ENCODE data around the gene MINDY4. TPM values are rescaled to one million over a fixed set of nuclear protein-coding genes. Genes with fewer than 3 reads are reported as not detected.

Gene MINDY4
- total and polyA plus RNA-seq, 2 of the 13 experiments (the other 11 are each of a cell fraction or from before 2014, with no cell fraction given), result not detected

DNA sequence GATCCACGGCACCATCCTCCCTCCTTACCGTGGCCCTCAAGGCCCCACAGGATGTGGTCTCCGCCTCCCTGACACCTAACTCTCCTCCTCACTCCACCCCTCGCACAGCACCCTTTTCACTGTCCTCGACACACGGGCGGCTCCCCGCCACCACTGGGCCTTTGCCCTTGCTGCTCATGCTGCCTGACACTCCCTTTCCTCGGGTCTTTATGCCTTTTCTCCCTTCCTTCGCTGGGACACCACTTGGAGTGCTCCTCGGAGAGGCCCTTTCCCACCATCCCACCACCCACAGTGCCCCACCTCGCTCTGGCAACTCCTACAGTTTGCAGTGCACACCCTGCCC is 27.2 kb upstream of the MINDY4 start:
- intact Hi-C loops (cut with micrococcal nuclease; ENCODE audit: unreplicated experiment), result loop anchor here (10.0 kb wide), 1 partner anchor 199 kb away; no protein-coding TSS in a partner anchor
- Histone ChIP-seq H3K9ac (ENCODE audit: insufficient read depth, low read depth, low read length) (no peak overlapping the region), H3K36me3 (replicated peaks in 1 of 2; ENCODE audit: control insufficient read depth in 1 of 2, insufficient read depth in 2 of 2, low read length in 2 of 2) (no peaks in the 10 kb centered on the region), H3K4me3 (replicated peaks in 1 of 3; ENCODE audit: insufficient read depth in 1 of 3, low read depth in 2 of 3, low read length in 3 of 3) (no peak overlapping the region), H3K9me3 (ENCODE audit: low read length) (no peaks in the 10 kb centered on the region), H2AFZ (ENCODE audit: low read length) (no peak overlapping the region), H3K79me2 (ENCODE audit: insufficient read depth, low read length) (no peaks in the 10 kb centered on the region), H3K27ac (ENCODE audit: extremely low read length, insufficient read depth, low read length) (no peak overlapping the region), H3K4me1 (ENCODE audit: insufficient read depth, low read length) (no peaks in the 10 kb centered on the region), H3K27me3 (ENCODE audit: control insufficient read depth in 1 of 2, insufficient read depth in 2 of 2, low read length in 2 of 2) (peaks cover 0 to 21% of the 10 kb centered on the region in 2 experiments; a peak in 2 of 5 replicates), H4K20me1 (ENCODE audit: insufficient read depth, low read length) (no peaks in the 10 kb centered on the region), H3K4me2 (ENCODE audit: low read depth, low read length) (no peak overlapping the region)
- 29% methylated on average over 10 of the region's 12 CpGs for WGBS (ENCODE audit: low lambda C conversion rate)
- in situ Hi-C loops (cut with HindIII; ENCODE audit: extremely low pct_ligation_motif_present, low pct_unique_long_range_greater_than_20kb), result no loop called here
- DNase-seq (ENCODE audit: low spot score) (no peak), FAIRE-seq (no peak), ATAC-seq (no peak)
- no TSS peak for BruUV-seq (replicated peaks)
- POLR2A ChIA-PET, result no interaction called here
- CTCF ChIA-PET (ENCODE audit: low intra/inter-chr PET ratio, low total read pairs), result no interaction called here
- TF ChIP-seq RFX5 (IDR thresholded peaks at IDR 0.05; ENCODE audit: low read depth, low read length) (no peak), ARID5B (CRISPR knock-in tag; IDR thresholded peaks at IDR 0.05) (no peak), HOXA9 (CRISPR knock-in tag; IDR thresholded peaks at IDR 0.05; ENCODE audit: borderline replicate concordance) (no peak), MLLT10 (CRISPR knock-in tag; IDR thresholded peaks at IDR 0.05) (no peak), ZNF260 (CRISPR knock-in tag; IDR thresholded peaks at IDR 0.05; ENCODE audit: borderline replicate concordance, low read depth) (no peak), HNF4G (IDR thresholded peaks at IDR 0.05; ENCODE audit: borderline replicate concordance, low read depth, low read length) (no peak), HNF4G (CRISPR knock-in tag; IDR thresholded peaks at IDR 0.05; ENCODE audit: borderline replicate concordance, low read depth) (no peak), PTBP1 (IDR thresholded peaks at IDR 0.05; ENCODE audit: low read depth, low read length, poor library complexity, severe bottlenecking) (no peak), ZBTB2 (CRISPR knock-in tag; IDR thresholded peaks at IDR 0.05; ENCODE audit: low read depth) (no peak), ISX (CRISPR knock-in tag; conservative IDR thresholded peaks at IDR 0.05) (no peak), CBFB (CRISPR knock-in tag; IDR thresholded peaks at IDR 0.05) (no peak), HIVEP1 (CRISPR knock-in tag; IDR thresholded peaks at IDR 0.05) (no peak), HOXA5 (CRISPR knock-in tag; IDR thresholded peaks at IDR 0.05) (no peak), MYC (CRISPR knock-in tag; IDR thresholded peaks at IDR 0.05; ENCODE audit: borderline replicate concordance) (no peak)
- TF ChIP-seq, protein P1, sequence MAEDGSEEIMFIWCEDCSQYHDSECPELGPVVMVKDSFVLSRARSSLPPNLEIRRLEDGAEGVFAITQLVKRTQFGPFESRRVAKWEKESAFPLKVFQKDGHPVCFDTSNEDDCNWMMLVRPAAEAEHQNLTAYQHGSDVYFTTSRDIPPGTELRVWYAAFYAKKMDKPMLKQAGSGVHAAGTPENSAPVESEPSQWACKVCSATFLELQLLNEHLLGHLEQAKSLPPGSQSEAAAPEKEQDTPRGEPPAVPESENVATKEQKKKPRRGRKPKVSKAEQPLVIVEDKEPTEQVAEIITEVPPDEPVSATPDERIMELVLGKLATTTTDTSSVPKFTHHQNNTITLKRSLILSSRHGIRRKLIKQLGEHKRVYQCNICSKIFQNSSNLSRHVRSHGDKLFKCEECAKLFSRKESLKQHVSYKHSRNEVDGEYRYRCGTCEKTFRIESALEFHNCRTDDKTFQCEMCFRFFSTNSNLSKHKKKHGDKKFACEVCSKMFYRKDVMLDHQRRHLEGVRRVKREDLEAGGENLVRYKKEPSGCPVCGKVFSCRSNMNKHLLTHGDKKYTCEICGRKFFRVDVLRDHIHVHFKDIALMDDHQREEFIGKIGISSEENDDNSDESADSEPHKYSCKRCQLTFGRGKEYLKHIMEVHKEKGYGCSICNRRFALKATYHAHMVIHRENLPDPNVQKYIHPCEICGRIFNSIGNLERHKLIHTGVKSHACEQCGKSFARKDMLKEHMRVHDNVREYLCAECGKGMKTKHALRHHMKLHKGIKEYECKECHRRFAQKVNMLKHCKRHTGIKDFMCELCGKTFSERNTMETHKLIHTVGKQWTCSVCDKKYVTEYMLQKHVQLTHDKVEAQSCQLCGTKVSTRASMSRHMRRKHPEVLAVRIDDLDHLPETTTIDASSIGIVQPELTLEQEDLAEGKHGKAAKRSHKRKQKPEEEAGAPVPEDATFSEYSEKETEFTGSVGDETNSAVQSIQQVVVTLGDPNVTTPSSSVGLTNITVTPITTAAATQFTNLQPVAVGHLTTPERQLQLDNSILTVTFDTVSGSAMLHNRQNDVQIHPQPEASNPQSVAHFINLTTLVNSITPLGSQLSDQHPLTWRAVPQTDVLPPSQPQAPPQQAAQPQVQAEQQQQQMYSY (CRISPR knock-in tag; IDR thresholded peaks at IDR 0.05), result no peak
- TF ChIP-seq, protein P2, sequence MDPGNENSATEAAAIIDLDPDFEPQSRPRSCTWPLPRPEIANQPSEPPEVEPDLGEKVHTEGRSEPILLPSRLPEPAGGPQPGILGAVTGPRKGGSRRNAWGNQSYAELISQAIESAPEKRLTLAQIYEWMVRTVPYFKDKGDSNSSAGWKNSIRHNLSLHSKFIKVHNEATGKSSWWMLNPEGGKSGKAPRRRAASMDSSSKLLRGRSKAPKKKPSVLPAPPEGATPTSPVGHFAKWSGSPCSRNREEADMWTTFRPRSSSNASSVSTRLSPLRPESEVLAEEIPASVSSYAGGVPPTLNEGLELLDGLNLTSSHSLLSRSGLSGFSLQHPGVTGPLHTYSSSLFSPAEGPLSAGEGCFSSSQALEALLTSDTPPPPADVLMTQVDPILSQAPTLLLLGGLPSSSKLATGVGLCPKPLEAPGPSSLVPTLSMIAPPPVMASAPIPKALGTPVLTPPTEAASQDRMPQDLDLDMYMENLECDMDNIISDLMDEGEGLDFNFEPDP (CRISPR knock-in tag; conservative IDR thresholded peaks at IDR 0.05), result no peak

Data from HepG2 (cell line).